ENCODE results near the gene HOXB3. TPM values are rescaled to one million over a fixed set of nuclear protein-coding genes. Genes with fewer than 3 reads are reported as not detected.

Gene HOXB3
- total RNA-seq, 1 experiment from 2014 or later, result not detected

DNA sequence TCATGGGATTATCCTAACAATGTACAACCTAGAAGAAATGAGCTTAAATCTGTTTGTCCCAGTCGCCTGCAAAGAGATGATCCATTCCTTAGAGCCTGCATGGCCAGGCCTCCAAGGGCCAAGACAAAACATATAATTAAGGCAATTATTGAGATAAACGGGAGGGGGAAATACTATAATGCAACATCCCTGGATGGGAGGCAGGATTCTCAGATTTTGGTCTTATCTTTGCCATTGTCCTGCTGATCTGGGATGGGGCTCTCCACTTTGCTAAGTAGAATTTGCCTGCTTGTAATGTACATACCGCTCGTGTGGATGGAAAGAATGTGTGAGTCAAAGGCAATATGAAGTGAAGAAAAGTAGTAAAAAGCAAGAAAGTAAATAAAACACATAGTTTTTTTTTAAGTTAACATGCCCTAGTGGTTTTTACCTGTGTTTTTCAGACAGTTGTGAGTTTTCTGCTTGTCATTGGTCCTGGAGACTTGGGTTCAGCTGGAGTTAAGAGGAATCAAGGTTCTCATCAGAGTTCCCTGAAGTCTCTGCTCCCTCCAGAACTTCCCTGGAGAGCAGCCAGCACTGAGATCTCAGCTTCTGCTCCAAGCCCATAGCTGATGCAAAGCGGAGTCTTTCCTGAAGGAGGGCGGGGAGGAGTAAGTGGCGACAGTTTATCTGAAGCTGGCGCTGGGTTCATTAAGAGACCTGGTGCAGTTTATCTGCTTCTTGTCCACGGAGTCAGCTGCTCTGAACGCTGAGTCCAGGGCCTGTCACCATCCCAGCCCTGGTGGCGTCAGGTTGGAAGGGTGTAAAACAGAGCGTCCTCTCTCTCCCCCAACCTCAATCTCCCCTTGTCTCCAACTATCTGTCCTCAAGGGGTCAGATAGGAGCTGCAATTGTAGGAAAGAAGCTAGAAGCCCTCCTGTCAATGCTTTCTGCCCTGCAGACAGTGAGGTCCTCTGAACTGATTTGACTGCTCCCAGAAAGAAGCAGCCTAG lies 89.3 kb downstream of the HOXB3 start:
- H3K4me1 ChIP-seq (ENCODE audit: insufficient read depth, low read length), result no peaks in the 10 kb centered on the region
- no peak overlapping the region for H2BK5ac ChIP-seq (ENCODE audit: insufficient read length, low read length)
- H4K5ac ChIP-seq (ENCODE audit: insufficient read length, low read depth, low read length), result no peak overlapping the region
- H2BK15ac ChIP-seq (ENCODE audit: low read depth, low read length), result no peak overlapping the region
- H2BK20ac ChIP-seq (ENCODE audit: low read depth, low read length, poor library complexity, severe bottlenecking), result no peak overlapping the region
- no peak overlapping the region for H3K27ac Mint-ChIP-seq
- no peaks in the 10 kb centered on the region for H4K20me1 ChIP-seq (ENCODE audit: control insufficient read depth, insufficient read depth, insufficient read length)
- H3K9me3 ChIP-seq (ENCODE audit: control insufficient read depth, low read depth, low read length), result no peaks in the 10 kb centered on the region
- TF ChIP-seq, protein P1, sequence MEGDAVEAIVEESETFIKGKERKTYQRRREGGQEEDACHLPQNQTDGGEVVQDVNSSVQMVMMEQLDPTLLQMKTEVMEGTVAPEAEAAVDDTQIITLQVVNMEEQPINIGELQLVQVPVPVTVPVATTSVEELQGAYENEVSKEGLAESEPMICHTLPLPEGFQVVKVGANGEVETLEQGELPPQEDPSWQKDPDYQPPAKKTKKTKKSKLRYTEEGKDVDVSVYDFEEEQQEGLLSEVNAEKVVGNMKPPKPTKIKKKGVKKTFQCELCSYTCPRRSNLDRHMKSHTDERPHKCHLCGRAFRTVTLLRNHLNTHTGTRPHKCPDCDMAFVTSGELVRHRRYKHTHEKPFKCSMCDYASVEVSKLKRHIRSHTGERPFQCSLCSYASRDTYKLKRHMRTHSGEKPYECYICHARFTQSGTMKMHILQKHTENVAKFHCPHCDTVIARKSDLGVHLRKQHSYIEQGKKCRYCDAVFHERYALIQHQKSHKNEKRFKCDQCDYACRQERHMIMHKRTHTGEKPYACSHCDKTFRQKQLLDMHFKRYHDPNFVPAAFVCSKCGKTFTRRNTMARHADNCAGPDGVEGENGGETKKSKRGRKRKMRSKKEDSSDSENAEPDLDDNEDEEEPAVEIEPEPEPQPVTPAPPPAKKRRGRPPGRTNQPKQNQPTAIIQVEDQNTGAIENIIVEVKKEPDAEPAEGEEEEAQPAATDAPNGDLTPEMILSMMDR (conservative IDR thresholded peaks at IDR 0.05), result peak; percentile 58; the same call in 2 of the 3 replicates
- no peak overlapping the region for H2BK120ac ChIP-seq (ENCODE audit: low read depth, low read length, poor library complexity, severe bottlenecking)
- no peak overlapping the region for H3K4me2 ChIP-seq (ENCODE audit: insufficient read depth, insufficient read length, low read length)
- H3K79me2 ChIP-seq (ENCODE audit: insufficient read depth, low read length), result no peaks in the 10 kb centered on the region
- H3K56ac ChIP-seq (ENCODE audit: insufficient read length, low read depth, low read length), result no peak overlapping the region
- WGBS (ENCODE audit: extremely low coverage, insufficient read length, low lambda C conversion rate), result no CpG with 5 or more reads among the region's 12 CpGs
- H3K23me2 ChIP-seq (ENCODE audit: insufficient read length, low read depth, low read length, poor library complexity, severe bottlenecking), result no peaks in the 10 kb centered on the region
- no peak overlapping the region for H3T11ph ChIP-seq (ENCODE audit: low read length)
- H3K9me3 Mint-ChIP-seq, result no peaks in the 10 kb centered on the region; a peak in 1 of 5 replicates
- no peak overlapping the region for H3K18ac ChIP-seq (ENCODE audit: insufficient read length, low read depth, low read length)
- no peaks in the 10 kb centered on the region for H3K36me3 Mint-ChIP-seq (ENCODE audit: insufficient read depth in 1 of 3, low read depth in 3 of 3)
- no peak overlapping the region for H3K4ac ChIP-seq (ENCODE audit: low read depth, low read length)
- DNase-seq, result peak; percentile 61
- no peak overlapping the region for H3K9ac ChIP-seq (ENCODE audit: extremely low read depth, insufficient read length, low read length)
- H3K23ac ChIP-seq (ENCODE audit: insufficient read length, low read depth, low read length), result no peak overlapping the region
- H3K27me3 Mint-ChIP-seq (ENCODE audit: low read depth), result peaks cover 91% of the 10 kb centered on the region
- no peak overlapping the region for H2AK5ac ChIP-seq (ENCODE audit: insufficient read length, low read length)
- no peak overlapping the region for H3K14ac ChIP-seq (ENCODE audit: insufficient read depth, low read length)
- H3K4me1 Mint-ChIP-seq, result peaks cover 20 to 29% of the 10 kb centered on the region in 2 experiments
- H3K27me3 ChIP-seq (ENCODE audit: insufficient read depth, low read length), result peaks cover 3% of the 10 kb centered on the region; the same call in 1 of the 2 replicates
- no peak overlapping the region for H2BK12ac ChIP-seq (ENCODE audit: insufficient read length, low read depth, low read length)
- no peak overlapping the region for H3K27ac ChIP-seq (ENCODE audit: insufficient read length, low read depth, low read length)
- H2AFZ ChIP-seq (ENCODE audit: low read length), result no peak overlapping the region
- no peak overlapping the region for H4K91ac ChIP-seq (ENCODE audit: insufficient read length, low read depth, low read length)
- H4K8ac ChIP-seq (replicated peaks; ENCODE audit: insufficient read length, low read depth, low read length), result no peak overlapping the region
- no peaks in the 10 kb centered on the region for H3K79me1 ChIP-seq (ENCODE audit: insufficient read depth, low read depth, low read length, poor library complexity, severe bottlenecking)
- no peak overlapping the region for H3K4me3 Mint-ChIP-seq
